ENCODE measurements around the gene WFDC1. TPM values are rescaled to one million over a fixed set of nuclear protein-coding genes. Genes with fewer than 3 reads are reported as not detected.
A peak's percentile ranks its signal among the peaks of the same experiment; 100 is the strongest.

Gene WFDC1
- total RNA-seq, 2 experiments from 2014 or later: not detected

DNA sequence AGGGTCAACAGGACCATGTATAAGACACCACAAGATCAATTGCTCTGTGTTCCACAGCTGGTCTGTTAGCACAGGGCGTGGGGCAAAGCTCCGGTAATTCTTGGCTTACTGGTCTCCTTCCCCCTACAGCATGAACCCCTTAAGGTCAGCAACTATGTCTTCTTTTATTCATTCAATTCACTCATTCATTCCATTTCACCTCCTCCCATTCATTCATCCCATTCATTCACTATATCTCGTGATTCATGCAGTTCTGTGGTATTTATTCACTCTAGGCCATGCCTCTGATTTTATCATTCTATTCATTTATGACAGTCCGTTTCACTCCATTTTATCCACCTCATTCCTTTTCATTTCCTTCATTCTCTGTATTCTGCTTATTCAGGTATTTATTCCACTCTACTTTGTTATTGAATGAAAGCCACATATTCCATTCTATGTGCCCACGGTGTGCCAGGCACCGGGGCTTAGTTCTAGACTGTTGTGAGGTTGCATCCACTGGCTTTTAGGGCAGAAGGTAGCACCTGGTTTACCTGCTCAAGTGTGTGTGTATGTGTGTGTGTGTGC, 19.0 kb upstream of the WFDC1 start:
- intact Hi-C loops (cut with micrococcal nuclease; ENCODE audit: unreplicated experiment): loop anchor here (5.0 kb wide), 1 partner anchor 347 kb away; no protein-coding TSS in a partner anchor
- no peaks in the 10 kb centered on the region for H3K36me3 ChIP-seq (ENCODE audit: insufficient read depth, low read length)
- H3K9me2 ChIP-seq (ENCODE audit: insufficient read depth, low read length): no peaks in the 10 kb centered on the region
- H2AFZ ChIP-seq (ENCODE audit: low read length): no peak overlapping the region
- DNase-seq (ENCODE audit: low spot score): no peak
- H3K27ac ChIP-seq (ENCODE audit: low read depth, low read length, poor library complexity, severe bottlenecking): no peak overlapping the region
- no peak for TF ChIP-seq EZH2phosphoT487 (IDR thresholded peaks at IDR 0.05; ENCODE audit: borderline replicate concordance, low read depth, low read length)
- TF ChIP-seq, protein P1, sequence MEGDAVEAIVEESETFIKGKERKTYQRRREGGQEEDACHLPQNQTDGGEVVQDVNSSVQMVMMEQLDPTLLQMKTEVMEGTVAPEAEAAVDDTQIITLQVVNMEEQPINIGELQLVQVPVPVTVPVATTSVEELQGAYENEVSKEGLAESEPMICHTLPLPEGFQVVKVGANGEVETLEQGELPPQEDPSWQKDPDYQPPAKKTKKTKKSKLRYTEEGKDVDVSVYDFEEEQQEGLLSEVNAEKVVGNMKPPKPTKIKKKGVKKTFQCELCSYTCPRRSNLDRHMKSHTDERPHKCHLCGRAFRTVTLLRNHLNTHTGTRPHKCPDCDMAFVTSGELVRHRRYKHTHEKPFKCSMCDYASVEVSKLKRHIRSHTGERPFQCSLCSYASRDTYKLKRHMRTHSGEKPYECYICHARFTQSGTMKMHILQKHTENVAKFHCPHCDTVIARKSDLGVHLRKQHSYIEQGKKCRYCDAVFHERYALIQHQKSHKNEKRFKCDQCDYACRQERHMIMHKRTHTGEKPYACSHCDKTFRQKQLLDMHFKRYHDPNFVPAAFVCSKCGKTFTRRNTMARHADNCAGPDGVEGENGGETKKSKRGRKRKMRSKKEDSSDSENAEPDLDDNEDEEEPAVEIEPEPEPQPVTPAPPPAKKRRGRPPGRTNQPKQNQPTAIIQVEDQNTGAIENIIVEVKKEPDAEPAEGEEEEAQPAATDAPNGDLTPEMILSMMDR (conservative IDR thresholded peaks at IDR 0.05; ENCODE audit: low read length): no peak
- ChIA-PET POLR2A (interaction anchor here (0.6 kb wide), 2 partner anchors 17 to 1879 kb away, joined by 3 to 4 read pairs; no protein-coding TSS in a partner anchor), CTCF (ENCODE audit: unreplicated experiment) (no interaction called here)
- H3K4me2 ChIP-seq (ENCODE audit: low read length): no peak overlapping the region
- no peak overlapping the region for H3K4me3 ChIP-seq (ENCODE audit: low read depth, low read length, poor library complexity, severe bottlenecking)
- no peaks in the 10 kb centered on the region for H3K79me2 ChIP-seq (ENCODE audit: insufficient read depth, low read depth, low read length)
- BruUV-seq (replicated peaks): no TSS peak
- H3K4me1 ChIP-seq (ENCODE audit: insufficient read depth, low read length, poor library complexity, severe bottlenecking): no peaks in the 10 kb centered on the region
- no peaks in the 10 kb centered on the region for H4K20me1 ChIP-seq (ENCODE audit: insufficient read depth, low read length)
- H3K9me3 ChIP-seq (ENCODE audit: low read length): no peaks in the 10 kb centered on the region

DNA sequence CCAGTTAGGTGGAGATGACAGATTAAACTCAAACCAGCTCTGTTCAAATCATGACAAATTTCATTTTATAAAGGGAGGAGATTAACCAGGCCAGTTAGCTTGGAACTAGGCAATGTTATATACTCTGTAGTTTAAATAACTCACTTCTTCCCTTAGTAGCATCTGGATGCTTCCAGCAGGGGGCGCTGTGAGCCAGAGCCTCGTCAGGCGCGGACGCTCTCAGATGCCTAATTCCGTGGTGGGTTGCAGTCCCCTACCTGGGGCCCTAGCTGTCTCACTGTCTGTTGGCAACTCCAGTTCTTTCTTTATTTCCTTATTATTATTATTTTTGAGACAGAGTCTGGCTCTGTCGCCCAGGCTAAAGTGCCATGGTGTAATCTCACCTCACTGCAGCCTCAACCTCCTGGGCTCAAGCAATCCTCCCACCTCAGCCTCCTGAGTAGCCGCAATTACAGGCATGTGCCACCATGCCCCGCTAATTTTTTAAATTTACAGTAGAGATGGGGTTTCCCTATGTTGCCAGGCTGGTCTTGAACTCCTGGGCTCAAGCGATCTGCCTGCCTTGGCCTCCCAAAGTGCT, 17.3 kb upstream of the WFDC1 start:
- no peaks in the 10 kb centered on the region for H3K36me3 ChIP-seq (ENCODE audit: insufficient read depth, low read length)
- H4K20me1 ChIP-seq (ENCODE audit: insufficient read depth, low read length): no peaks in the 10 kb centered on the region
- no peak overlapping the region for H2AFZ ChIP-seq (ENCODE audit: low read length)
- H3K9me3 ChIP-seq (ENCODE audit: low read length): no peaks in the 10 kb centered on the region
- no peak overlapping the region for H3K4me3 ChIP-seq (ENCODE audit: low read depth, low read length, poor library complexity, severe bottlenecking)
- no TSS peak for BruUV-seq (replicated peaks)
- no peaks in the 10 kb centered on the region for H3K4me1 ChIP-seq (ENCODE audit: insufficient read depth, low read length, poor library complexity, severe bottlenecking)
- no peak overlapping the region for H3K27ac ChIP-seq (ENCODE audit: low read depth, low read length, poor library complexity, severe bottlenecking)
- TF ChIP-seq, protein P1 (conservative IDR thresholded peaks at IDR 0.05; ENCODE audit: low read length): peak; percentile 93
- no peak for TF ChIP-seq EZH2phosphoT487 (IDR thresholded peaks at IDR 0.05; ENCODE audit: borderline replicate concordance, low read depth, low read length)
- intact Hi-C loops (cut with micrococcal nuclease; ENCODE audit: unreplicated experiment): loop anchor here (1.0 to 5.0 kb wide), 3 partner anchors 207 to 345 kb away; no protein-coding TSS in a partner anchor
- H3K79me2 ChIP-seq (ENCODE audit: insufficient read depth, low read depth, low read length): no peaks in the 10 kb centered on the region
- ChIA-PET CTCF (ENCODE audit: unreplicated experiment) (interaction anchor here (1.0 kb wide), 1 partner anchor 326 kb away, joined by 4 read pairs; no protein-coding TSS in a partner anchor), POLR2A (interaction anchor here (0.6 kb wide), 1 partner anchor 134 kb away, joined by 3 read pairs; no protein-coding TSS in a partner anchor)
- peak; percentile 67 for DNase-seq (ENCODE audit: low spot score)
- no peaks in the 10 kb centered on the region for H3K9me2 ChIP-seq (ENCODE audit: insufficient read depth, low read length)
- no peak overlapping the region for H3K4me2 ChIP-seq (ENCODE audit: low read length)

DNA sequence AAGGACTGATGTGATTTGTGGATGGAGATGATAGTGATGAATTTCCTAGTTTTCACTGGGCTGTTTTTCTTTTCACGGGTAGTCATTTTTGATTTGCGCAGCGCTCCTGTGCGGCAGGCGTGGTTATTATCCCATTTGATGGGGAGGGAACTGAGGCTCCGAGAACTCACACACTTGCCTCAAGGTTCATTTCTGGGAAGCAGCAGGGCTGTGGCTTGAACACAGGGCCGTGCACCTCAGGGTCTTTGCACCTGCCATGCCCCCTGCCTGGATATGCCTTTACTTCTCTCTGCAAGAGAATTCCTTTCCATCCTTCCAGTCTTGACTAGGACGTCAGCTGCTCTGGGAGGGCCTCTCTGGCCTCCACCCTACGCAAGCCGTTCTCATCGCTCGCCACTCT, 16.3 kb upstream of the WFDC1 start:
- ChIA-PET CTCF (ENCODE audit: unreplicated experiment) (no interaction called here), POLR2A (no interaction called here)
- Histone ChIP-seq H3K9me2 (ENCODE audit: insufficient read depth, low read length) (no peaks in the 10 kb centered on the region), H2AFZ (ENCODE audit: low read length) (no peak overlapping the region), H3K27ac (ENCODE audit: low read depth, low read length, poor library complexity, severe bottlenecking) (no peak overlapping the region), H3K4me3 (ENCODE audit: low read depth, low read length, poor library complexity, severe bottlenecking) (no peak overlapping the region), H3K9me3 (ENCODE audit: low read length) (no peaks in the 10 kb centered on the region), H3K36me3 (ENCODE audit: insufficient read depth, low read length) (no peaks in the 10 kb centered on the region), H3K4me1 (ENCODE audit: insufficient read depth, low read length, poor library complexity, severe bottlenecking) (no peaks in the 10 kb centered on the region), H3K79me2 (ENCODE audit: insufficient read depth, low read depth, low read length) (no peaks in the 10 kb centered on the region), H4K20me1 (ENCODE audit: insufficient read depth, low read length) (no peaks in the 10 kb centered on the region), H3K4me2 (ENCODE audit: low read length) (no peak overlapping the region)
- intact Hi-C loops (cut with micrococcal nuclease; ENCODE audit: unreplicated experiment): loop anchor here (5.0 kb wide), 1 partner anchor 344 kb away; no protein-coding TSS in a partner anchor
- no TSS peak for BruUV-seq (replicated peaks)
- TF ChIP-seq, protein P1 (conservative IDR thresholded peaks at IDR 0.05; ENCODE audit: low read length): no peak
- TF ChIP-seq EZH2phosphoT487 (IDR thresholded peaks at IDR 0.05; ENCODE audit: borderline replicate concordance, low read depth, low read length): no peak
- no peak for DNase-seq (ENCODE audit: low spot score)

Data from OCI-LY7 (cell line).